Hematopoietic multipotent progenitor cell treated with erythropoietin and hydrocortisone succinate and interleukin-3 and kit ligand, for 17 days (in vitro differentiated cells): Measurements from ENCODE around the gene TMEM121.

Source experiments
- DNase-seq: peaks from one replicate; pipeline ENCODE4 v3.0.0-alpha.2; 2015; ENCODE audit warnings: low spot score

The TMEM121 gene

DNA sequence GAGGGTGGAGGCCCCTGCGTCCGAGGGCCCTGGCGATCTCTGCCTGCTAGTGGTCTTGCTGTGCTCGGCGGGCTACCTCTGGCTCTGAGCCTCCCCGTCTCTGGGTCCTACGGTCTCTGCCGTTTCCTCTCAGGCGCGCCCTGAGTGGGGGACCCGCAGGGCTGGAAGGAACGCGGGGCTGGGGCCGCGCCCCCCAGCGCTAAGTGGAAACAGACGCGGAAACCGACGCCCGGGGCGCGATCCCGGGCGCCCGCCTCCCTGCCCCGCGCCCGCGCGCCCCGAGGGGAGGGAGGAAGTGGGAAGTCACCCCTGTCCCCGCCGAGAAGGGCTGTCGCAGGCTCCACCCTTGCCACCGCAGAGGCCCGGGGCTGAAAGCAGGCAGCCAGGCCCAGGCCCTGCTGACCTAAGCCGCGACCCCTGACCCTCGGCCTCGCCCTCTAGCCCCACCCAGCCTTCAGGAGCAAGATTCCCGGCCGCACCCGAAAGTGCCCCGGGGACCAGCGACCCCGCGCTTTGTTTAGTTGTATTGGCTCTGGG, 38.9 kb upstream of the TMEM121 start:
- no peak for DNase-seq

DNA sequence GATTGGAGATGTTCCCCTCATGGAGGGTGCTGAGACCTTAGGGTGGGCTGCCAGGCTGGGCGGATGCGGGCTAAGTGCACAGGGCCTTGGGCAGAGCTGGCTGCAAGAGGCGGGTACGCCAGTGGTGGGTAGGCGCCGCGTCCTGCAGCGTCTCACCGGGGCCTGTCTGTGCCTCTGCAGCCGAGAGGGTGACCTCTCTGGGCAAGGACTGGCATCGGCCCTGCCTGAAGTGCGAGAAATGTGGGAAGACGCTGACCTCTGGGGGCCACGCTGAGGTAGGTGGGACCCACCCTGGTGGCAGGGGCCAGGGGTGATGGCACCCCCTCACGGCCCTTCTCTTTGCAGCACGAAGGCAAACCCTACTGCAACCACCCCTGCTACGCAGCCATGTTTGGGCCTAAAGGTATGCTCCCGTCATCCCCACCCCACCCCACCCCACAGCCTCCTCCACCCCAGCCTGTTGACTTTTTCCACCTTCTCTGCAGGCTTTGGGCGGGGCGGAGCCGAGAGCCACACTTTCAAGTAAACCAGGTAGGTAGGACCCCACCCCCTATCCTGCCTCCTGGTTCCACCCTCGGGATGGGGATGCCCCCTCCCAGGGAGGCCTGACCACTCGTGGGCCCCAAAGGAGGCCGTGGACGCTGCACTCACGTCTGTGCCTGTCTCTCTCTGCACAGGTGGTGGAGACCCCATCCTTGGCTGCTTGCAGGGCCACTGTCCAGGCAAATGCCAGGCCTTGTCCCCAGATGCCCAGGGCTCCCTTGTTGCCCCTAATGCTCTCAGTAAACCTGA, 38.2 kb upstream of the TMEM121 start:
- DNase-seq: no peak

DNA sequence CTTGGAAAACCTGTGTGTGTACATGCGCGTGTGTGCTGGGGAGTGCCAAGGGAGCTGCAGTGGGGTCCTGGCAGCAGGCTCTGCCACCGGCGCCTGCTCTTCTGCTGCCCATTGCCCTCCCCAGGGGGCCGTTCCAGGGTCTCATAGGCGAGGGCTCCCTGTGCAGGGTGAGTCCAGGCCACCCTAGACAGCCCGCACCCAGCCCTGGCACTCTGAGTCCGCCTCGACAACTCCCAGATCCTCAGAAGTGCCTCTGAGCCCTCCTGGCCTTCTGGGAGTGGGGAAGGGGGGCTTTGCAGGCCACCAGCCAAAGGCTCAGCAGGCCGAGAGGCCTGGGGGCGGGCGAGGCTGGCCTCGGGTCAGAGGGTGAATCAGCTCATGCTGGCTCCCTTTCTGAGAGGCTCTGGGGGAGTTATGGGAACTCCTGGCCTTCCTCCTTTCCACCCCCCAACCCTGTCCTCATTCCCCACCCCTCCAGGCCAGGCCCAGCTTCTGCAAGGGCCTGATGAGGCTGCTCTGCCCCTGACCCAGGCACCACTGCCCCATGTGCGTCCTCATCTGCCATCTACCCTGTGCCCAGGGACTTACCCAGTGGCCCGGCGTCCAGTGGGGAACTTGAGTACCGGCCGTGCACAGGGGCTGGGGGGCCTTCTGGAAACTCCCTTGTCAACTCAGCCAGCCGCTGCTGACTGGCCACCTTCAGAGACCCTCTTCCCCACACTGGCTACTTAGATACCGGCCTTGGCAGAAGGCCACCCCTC, 37.4 kb upstream of the TMEM121 start:
- DNase-seq: no peak

DNA sequence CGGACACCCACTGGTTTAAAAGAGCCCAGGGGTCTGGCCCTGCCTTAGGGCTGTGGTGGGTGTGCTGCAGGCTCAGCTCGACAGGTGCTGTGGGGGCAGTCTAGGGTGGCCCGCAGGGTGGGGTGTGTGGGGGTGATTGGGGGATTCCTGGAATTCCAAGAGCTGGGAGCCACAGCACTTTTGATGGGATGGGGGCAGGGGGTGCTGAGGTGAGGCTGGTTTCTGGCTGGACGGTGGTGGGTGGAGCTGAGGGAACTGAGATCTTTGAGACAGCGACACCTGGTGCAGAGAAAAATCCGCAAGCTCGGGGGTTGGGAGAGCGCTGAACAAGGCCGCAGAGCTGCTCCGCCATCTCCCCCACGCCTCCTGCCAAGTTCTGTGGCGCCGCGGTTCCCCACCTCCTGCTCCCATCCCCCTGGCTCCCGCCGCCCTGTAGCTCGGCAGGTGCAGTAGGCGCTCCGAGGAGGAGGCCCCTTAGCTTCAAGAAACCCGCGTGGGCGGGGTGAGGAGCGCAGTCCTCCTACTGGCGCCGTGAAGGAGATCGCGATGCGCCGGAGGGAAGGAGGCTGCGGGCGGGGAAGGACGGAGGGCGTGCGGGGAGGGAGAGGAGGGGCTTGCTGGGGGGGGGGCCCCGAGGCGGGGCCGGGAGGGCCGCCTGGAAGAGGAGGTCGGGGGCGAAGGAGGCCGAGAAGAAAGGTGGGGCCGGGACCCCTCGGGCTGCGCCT, 36.7 kb upstream of the TMEM121 start:
- peak; percentile 80 for DNase-seq

DNA sequence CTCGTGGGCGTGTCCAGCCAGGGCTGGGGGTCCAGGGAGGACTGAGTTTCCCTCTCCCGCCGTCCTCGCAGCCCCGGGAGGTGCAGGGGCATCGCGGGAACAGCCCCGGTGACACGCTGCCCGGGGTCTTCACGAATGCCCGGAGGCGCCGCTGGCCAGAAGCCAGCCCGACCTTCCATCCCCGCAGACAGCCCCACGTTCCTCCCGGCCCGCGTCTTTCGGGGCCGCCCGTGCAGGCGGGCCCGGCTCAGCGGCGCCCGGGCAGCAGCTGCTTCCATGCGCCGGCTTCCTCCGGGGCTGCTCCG, 36.2 kb upstream of the TMEM121 start:
- DNase-seq: no peak

- DNase-seq: peak; percentile 99
These were observed 35.6 kb upstream of the TMEM121 start, which contains the start of gene TEDC1 for GRCh38 chr14:105490572-105491365. TSS of gene TEDC1 (plus strand) at chr14:105491246. CDS start at chr14:105491376, 130 bp downstream.

GRCh38 chr14:105491366-105491973, 34.9 kb upstream of the TMEM121 start:
- DNase-seq: peak; percentile 92

DNA sequence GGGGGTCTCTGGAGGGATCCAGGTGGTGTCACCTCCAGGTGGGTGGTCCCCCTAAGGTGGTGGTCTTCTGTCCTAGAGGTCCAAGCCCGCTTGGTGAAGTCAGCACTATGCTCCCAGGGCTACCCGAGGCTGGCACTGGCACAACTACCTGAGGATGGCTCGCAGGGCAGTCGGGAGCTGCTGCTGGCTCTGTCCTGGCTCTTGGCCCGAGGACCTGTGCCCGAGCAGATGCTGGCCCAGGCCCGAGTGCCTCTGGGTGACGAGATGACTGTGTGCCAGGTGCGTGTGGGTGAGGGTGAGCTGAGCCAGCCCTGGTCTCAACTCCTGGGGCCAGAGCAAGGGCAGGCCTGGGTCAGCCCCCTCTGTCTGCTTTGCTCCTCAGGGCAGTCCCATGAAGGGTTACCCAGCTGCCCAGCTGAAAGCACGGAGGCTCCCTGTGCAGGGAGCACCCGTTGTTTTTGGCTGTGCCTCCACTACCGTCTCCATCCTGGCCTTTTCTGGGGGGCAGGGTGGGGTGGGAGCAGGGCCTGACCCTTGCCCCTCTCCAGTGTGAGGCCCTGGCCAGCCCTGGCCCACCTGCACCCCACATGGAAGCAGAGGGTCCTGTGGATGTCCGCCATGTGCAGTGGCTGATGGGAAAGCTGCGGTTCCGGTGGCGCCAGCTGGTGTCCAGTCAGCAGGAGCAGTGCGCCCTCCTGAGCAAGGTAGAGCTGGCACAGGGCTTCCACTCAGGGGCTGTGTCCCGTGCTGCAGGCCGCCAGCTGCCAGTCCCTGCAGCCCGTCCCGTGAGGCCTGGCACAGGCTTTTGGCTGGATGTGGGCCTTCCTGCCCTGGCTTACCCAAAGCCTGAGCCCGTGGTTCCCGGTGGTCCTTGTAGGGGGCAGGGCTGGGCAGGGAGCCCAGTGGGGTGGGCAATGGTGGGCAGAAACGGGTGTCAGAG, 34.1 kb upstream of the TMEM121 start:
- no peak for DNase-seq

DNA sequence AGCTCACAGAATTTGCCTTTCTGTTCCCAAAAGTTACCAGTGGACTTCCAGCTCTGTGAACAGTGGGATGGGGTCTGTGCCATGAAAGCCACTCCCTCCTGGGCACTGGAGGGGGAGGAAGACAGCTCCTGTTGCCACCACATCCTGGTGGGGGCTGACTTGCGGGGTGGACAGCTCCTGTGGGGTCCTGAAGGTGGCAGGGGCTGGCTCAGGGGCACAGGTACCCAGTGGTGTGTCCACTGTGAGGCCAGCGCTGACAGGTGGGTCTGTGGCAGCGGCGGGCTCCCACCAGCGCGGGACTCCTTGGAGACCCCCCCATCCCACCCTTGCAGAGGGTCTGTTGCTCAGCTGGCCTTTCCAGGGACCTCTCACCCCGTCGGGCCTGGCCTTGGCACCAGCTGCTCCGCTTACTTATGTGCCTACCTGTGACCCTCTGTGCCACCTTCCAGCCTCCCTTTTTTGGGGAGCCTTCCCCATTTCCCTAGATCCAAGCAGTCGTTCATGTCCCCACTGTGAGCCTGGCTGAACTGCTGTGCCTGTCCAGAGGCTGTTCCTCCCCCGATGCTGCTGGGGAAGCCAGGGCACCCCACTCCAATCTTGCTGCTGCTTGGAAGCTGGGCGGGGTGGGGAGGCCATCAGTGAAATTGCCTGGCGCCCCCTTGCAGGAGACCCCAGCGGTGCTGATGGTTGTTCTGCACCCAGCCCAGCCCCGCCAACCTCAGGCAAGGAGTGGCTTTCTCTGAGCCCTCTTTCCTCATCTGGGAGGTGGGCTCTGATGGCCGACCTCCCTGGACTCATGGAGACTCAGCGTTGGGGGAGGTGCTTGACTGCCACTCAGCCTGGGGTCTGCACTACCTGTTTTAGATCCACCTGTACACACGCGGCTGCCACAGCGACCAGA, 33.2 kb upstream of the TMEM121 start:
- no peak for DNase-seq

- no peak for DNase-seq
These were observed 32.3 kb upstream of the TMEM121 start for GRCh38 chr14:105493921-105494605.

DNA sequence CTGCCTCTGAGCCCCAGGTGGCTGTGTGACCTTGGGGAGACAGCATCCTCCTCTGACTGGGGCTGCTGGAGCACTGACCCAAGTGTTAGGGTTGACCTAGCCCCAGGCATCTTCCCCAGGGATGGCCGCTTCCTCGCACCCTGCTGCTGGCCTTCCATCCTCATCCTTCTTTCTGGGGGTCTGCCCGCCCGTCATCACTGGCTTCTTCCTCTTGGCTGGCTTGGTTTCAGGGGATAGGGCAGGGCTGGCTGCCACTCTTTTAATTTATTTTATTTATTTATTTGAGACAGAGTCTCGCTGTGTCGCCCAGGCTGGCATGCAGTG, 31.8 kb upstream of the TMEM121 start:
- DNase-seq: no peak

GRCh38 chr14:105495101-105495989, 31.0 kb upstream of the TMEM121 start:
- no peak for DNase-seq

DNA sequence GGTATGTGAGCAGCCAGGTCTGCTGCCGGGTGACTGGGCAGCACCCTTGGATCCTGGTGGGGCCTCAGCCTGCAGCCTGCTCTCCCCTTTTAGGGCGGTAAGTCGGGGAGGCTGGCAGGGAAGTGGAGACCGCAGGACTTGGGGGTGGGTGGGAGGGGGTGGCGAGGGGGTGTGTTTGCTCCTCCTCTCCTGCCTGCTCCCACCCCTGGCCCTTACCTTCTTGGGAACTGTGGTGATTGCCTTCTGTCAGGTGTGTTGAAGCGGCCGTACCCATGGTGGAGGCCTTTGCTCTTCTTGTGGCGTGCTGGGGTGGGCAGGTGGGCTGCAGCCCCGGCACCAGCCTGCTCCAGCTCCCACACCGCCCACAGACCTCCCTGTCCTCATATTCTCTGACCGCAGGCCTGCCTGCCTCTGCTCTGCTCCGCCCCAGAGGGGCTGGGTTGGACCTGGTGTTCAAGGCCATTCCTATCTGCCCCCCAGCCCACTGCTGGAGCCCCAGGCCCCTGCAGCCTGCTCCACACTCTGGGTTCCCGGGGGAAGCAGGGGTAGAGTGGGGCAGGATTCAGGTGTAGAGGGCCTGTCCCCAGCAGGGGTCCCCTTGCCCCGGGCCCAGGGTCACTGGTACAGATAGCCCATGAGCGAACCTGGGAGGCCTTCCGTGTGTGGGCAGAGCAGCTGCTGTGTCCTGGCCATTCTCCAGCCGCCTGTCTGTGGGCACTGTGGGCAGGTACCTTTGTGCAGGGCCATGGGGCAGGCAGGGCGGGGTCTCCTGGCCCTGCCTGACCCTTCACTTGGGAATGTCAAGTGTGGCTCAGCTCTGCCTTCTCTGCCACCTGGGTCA, 30.2 kb upstream of the TMEM121 start:
- no peak for DNase-seq

DNA sequence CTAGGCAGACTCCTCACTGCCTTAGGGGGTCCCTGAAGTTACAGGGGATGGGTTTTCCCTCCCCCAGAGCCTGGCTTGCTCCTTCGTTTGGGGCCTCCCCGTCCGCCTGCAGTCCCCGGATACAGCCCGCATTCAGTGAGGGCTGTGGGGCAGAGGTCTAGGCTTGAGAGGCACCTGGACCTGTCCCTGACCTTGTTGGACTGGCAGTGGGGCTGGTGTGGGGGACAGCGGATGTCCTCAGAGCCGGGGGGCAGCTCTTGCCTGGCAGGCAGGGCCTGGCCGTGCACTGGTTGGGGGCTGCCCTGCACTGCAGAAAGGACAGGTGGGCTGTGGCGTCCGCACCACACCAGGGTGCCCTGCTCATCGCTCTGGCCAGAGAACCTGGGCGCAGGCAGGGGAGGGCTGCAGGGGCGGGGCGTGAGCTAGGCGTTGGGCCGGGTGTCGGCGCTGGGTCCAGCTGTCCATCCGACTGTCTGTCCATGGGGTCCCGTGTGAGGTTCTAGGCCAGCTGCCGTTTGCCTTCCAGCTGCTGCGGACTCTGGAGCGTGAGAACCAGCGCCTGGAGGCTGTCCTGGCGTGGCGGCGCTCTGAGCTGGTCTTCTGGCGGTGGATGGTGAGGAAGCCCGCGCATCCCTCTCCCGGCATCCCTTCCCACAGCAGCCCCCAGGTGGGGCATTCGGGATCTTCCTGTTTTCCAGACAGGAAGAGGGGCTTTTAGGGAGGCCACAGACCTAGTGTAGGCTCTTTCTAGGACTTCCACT, 29.4 kb upstream of the TMEM121 start:
- no peak for DNase-seq

DNA sequence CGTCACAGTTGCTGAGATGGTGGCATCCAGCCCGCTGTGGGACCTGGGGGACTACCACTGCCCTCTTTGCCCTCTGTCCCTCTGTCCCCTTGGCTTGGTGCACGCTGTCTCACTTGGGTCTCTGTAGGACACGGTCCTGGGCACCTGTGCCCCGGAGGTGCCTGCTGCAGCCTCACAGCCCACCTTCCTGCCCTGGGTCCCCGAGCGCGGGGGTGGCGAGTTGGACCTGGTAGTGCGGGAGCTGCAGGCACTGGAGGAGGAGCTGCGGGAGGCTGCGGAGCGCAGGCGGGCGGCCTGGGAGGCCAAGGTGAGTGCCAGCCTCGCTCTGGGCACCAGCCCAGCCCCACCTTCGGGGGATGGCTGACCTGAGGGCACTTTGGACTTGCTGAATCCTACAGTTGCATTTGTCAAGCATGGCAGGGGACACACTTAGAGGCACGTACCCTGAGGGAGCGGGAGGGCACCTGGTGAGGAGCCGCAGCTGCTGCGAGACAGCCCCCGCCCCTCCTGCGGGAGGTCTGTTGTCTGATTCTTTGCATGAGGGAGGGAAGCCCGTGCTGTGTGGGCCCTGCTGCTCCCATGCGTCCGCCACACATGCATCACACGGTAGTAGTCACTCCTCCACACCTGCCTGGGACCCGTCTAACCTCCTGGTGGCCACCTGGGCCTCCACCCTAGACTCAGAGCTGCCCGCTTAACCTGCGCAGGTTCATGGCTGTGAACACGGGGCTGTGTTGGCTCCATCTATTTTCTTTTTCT, 28.5 kb upstream of the TMEM121 start:
- DNase-seq: no peak
